Small intestine (tissue), 7 donors: ENCODE data around the gene SCT. TPM values are rescaled to one million over a fixed set of nuclear protein-coding genes. Genes with fewer than 3 reads are reported as not detected.

Experiments
- DNase-seq, 2 donors: peaks; one replicate each; pipeline versions ENCODE4 v3.0.0 to v3.0.0-alpha.2; 2013
- FAIRE-seq: peaks from 2 replicates; lab custom pipeline; 2012; peaks lifted over from hg19 to GRCh38; lab: Jason Lieb, UNC
- H3K27ac ChIP-seq, 3 donors: one replicate each; pipeline ENCODE4 v1.5.1; 2013; ENCODE audit warnings: low read length in 2 of 3, mild to moderate bottlenecking in 2 of 3, control low read depth in 1 of 3, inconsistent platforms in 1 of 3, low read depth in 1 of 3, moderate library complexity in 1 of 3
- H3K27me3 ChIP-seq, 3 donors: one replicate each; pipeline ENCODE4 v1.6.1; 2013; ENCODE audit warnings: low read length in 3 of 3, inconsistent platforms in 1 of 3; ENCODE audit not compliant: control insufficient read depth in 3 of 3, insufficient read depth in 3 of 3
- H3K36me3 ChIP-seq, 3 donors: one replicate each; pipeline ENCODE4 v1.6.1; 2013; ENCODE audit warnings: low read length in 3 of 3, inconsistent platforms in 1 of 3, low read depth in 1 of 3, mild to moderate bottlenecking in 1 of 3, moderate library complexity in 1 of 3; ENCODE audit not compliant: control insufficient read depth in 3 of 3, insufficient read depth in 2 of 3
- H3K4me1 ChIP-seq, 3 donors: one replicate each; pipeline ENCODE4 v1.6.1; 2013; ENCODE audit warnings: low read length in 2 of 3, inconsistent platforms in 1 of 3, low read depth in 1 of 3, mild to moderate bottlenecking in 1 of 3, moderate library complexity in 1 of 3; ENCODE audit not compliant: control insufficient read depth in 3 of 3, insufficient read depth in 2 of 3
- H3K4me3 ChIP-seq, 3 donors: one replicate each; pipeline ENCODE4 v1.5.1; 2013; ENCODE audit warnings: low read length in 3 of 3, control low read depth in 1 of 3, inconsistent platforms in 1 of 3, low read depth in 1 of 3, mild to moderate bottlenecking in 1 of 3, moderate library complexity in 1 of 3
- H3K9me3 ChIP-seq, 2 donors: one replicate each; pipeline ENCODE4 v1.6.1; 2013; ENCODE audit warnings: low read depth in 1 of 2, low read length in 1 of 2; ENCODE audit not compliant: control insufficient read depth in 2 of 2, insufficient read depth in 1 of 2
- WGBS, 3 donors: extraction: QIAGEN DNeasy Blood & Tissue Kit; methylation state at CpG; one replicate each; pipeline ENCODE4 v1.1.7; 2013; 5-methylcytosine and 5-hydroxymethylcytosine counted together
- polyA plus RNA-seq, 4 donors: library from polyadenylated mRNA; stranded (reverse) in 3 of 4; unstranded in 1 of 4; fragments of 200-250 nt in 3 of 4; fragments of 120-200 nt in 1 of 4; gene quantifications; one replicate each; pipeline versions ENCODE4 v1.2.1 to v1.2.3, GENCODE V29; 2013
- donor health status: healthy with polysubstance abuse.
- donor health status: control.
- donor health status: control.
- donor health status: Bipolar disorder and iron deficiency.
- donor health status: healthy.

Gene SCT
- polyA plus RNA-seq, 4 donors, result 4.8 to 114 (median 22.3) TPM

DNA sequence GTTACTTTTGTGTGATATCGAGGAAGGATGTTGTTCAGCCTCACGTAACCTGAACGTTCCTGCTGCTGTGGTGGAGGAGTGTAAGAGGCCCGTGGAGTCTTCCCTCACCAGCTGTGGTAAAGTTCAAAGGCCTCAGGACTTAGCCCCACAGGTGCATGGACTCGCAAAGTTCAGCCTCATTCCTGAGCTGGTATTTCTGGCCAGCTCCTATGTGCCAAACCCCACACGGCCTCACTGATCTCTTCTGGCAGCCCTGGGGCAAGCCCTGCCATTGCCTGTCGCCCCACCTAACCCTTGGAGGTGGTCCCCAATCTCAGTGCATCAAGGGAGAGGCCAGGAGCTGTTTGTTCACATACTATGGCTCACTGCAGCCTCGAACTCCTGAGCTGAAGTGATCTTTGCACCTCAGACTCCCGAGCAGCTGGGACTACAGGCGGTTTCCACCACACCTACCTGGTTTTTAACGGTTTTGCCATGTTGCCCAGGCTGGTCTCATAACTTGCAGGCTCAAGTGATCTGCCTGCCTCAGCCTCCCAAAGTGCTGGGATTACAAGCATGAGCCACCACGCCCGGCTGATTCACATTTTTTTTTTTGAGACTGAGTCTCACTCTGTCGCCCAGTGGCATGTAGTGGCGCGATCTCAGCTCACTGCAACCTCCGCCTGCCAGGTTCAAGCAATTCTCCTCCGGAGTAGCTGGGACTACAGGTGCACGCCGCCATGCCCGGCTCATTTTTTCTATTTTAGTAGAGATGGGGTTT is 48.5 kb downstream of the SCT start:
- DNase-seq, result peak; percentile 59 to 75
- Histone ChIP-seq H3K27ac (peak overlapping the region; percentile 50 to 92 (median 82)), H3K27me3 (peaks cover 0 to 14% (median 5%) of the 10 kb centered on the region in 3 donors), H3K4me3 (peak overlapping the region in 2 of 3 donors; percentile 77 to 92), H3K4me1 (peaks cover 16 to 46% (median 32%) of the 10 kb centered on the region in 3 donors), H3K9me3 (no peaks in the 10 kb centered on the region), H3K36me3 (peaks cover 3 to 52% (median 3%) of the 10 kb centered on the region in 3 donors)
- no peak for FAIRE-seq
- 38 to 62% (median 44%) methylated on average over 21 of the region's 21 CpGs for WGBS, 3 donors

DNA sequence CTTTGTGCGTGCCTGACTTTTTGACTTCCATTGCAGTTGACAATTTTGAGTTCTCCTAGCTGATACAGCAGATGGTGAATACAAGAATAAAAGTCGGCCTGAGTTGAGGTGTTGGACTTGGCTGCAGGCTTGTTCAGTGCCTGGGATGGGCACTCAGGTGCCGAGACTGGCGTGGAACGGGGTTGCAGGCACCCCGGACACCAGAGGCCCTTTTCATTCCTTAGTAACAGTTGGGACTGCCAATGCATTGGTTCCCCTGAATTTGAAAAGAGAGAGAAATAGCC is 49.4 kb downstream of the SCT start:
- no peaks in the 10 kb centered on the region for H3K9me3 ChIP-seq
- peaks cover 16 to 49% (median 32%) of the 10 kb centered on the region in 3 donors for H3K4me1 ChIP-seq
- no peak for FAIRE-seq
- peak overlapping the region; percentile 77 to 92 (median 88) for H3K4me3 ChIP-seq
- peaks cover 0 to 22% (median 5%) of the 10 kb centered on the region in 3 donors for H3K27me3 ChIP-seq
- 17 to 50% (median 33%) methylated on average over 6 of the region's 6 CpGs for WGBS, 3 donors
- H3K27ac ChIP-seq, result peak overlapping the region; percentile 69 to 92 (median 82)
- no peak for DNase-seq
- H3K36me3 ChIP-seq, result peaks cover 0 to 43% (median 3%) of the 10 kb centered on the region in 3 donors

- DNase-seq, result peak in 1 of 2 donors; percentile 55
- Histone ChIP-seq H3K4me3 (peak overlapping the region; percentile 77 to 92 (median 88)), H3K4me1 (peaks cover 16 to 49% (median 32%) of the 10 kb centered on the region in 3 donors), H3K27me3 (peaks cover 0 to 22% (median 5%) of the 10 kb centered on the region in 3 donors), H3K36me3 (peaks cover 0 to 38% (median 3%) of the 10 kb centered on the region in 3 donors), H3K27ac (peak overlapping the region; percentile 69 to 92 (median 82)), H3K9me3 (no peaks in the 10 kb centered on the region)
- WGBS, 3 donors, result 2 to 3% (median 3%) methylated on average over 34 to 45 of the region's 48 CpGs
- FAIRE-seq, result no peak
Measured at GRCh38 chr11:576811-577610, 50.0 kb downstream of the SCT start.

Other genes starting within 250 kb of the SCT start
- 100 to 1,000 TPM in 2 of 4 donors, 10 to 100 TPM in 2; 72.5 to 152 (median 111) TPM for gene PKP3, start 233.0 kb downstream of the SCT start, polyA plus RNA-seq
- 100 to 1,000 TPM in 2 of 4 donors, 10 to 100 TPM in 2; 87.3 to 219 (median 156) TPM for gene SIGIRR, start 212.2 kb downstream of the SCT start, polyA plus RNA-seq
- gene ANO9, start 185.2 kb downstream of the SCT start, polyA plus RNA-seq, result 100 to 1,000 TPM in 3 of 4 donors, 10 to 100 TPM in 1; 84.7 to 363 (median 220) TPM
- 10 to 100 TPM in 3 of 4 donors, 1 to 10 TPM in 1; 9.5 to 20.3 (median 15.4) TPM for gene PTDSS2, start 176.9 kb downstream of the SCT start, polyA plus RNA-seq
- 100 to 1,000 TPM in 2 of 4 donors, 10 to 100 TPM in 2; 80.9 to 120 (median 100) TPM for gene RNH1, start 119.9 kb downstream of the SCT start, polyA plus RNA-seq
- gene HRAS, start 91.6 kb downstream of the SCT start, polyA plus RNA-seq, result 100 to 1,000 TPM in 2 of 4 donors, 10 to 100 TPM in 2; 23.6 to 142 (median 92.7) TPM
- 1 to 10 TPM in 2 of 4 donors, under 1 TPM in 2; 0.54 to 2.7 (median 1.0) TPM for gene LRRC56, start 89.7 kb downstream of the SCT start, polyA plus RNA-seq
- 10 to 100 TPM in 2 of 4 donors, 1 to 10 TPM in 2; 4.7 to 26.4 (median 11.9) TPM for gene LMNTD2, start 66.4 kb downstream of the SCT start, polyA plus RNA-seq
- 100 to 1,000 TPM in 2 of 4 donors, 10 to 100 TPM in 2; 49.1 to 174 (median 120) TPM for gene RASSF7, start 66.2 kb downstream of the SCT start, polyA plus RNA-seq
- gene PHRF1, start 50.7 kb downstream of the SCT start, polyA plus RNA-seq, result 10 to 100 TPM; 14.6 to 43.3 (median 23.6) TPM
- gene IRF7, start 11.2 kb downstream of the SCT start, polyA plus RNA-seq, result 100 to 1,000 TPM in 2 of 4 donors, 10 to 100 TPM in 2; 14.5 to 115 (median 73.1) TPM
- gene CDHR5, start 2.2 kb downstream of the SCT start, polyA plus RNA-seq, result 1,000 to 10,000 TPM in 1 of 4 donors, 100 to 1,000 TPM in 3; 112 to 1,182 (median 936) TPM
- gene DRD4, start 10.1 kb upstream of the SCT start, polyA plus RNA-seq, result 1 to 10 TPM in 2 of 4 donors, under 1 TPM in 2; 0.51 to 1.4 (median 1.1) TPM
- 10 to 100 TPM; 18.2 to 39.6 (median 29.4) TPM for gene DEAF1, start 68.0 kb upstream of the SCT start, polyA plus RNA-seq
- 10 to 100 TPM; 11.9 to 35.4 (median 21.2) TPM for gene TMEM80, start 68.6 kb upstream of the SCT start, polyA plus RNA-seq
- gene EPS8L2, start 79.0 kb upstream of the SCT start, polyA plus RNA-seq, result 1,000 to 10,000 TPM in 2 of 4 donors, 100 to 1,000 TPM in 1, 10 to 100 TPM in 1; 90.2 to 1,255 (median 670) TPM
- gene TALDO1, start 120.3 kb upstream of the SCT start, polyA plus RNA-seq, result 100 to 1,000 TPM in 3 of 4 donors, 10 to 100 TPM in 1; 97.9 to 188 (median 174) TPM
- 10 to 100 TPM; 12.2 to 55.6 (median 29.8) TPM for gene GATD1, start 150.3 kb upstream of the SCT start, polyA plus RNA-seq
- 1 to 10 TPM in 1 of 4 donors, under 1 TPM in 1, not detected in 2; 0.22 to 3.3 TPM for gene CEND1, start 162.9 kb upstream of the SCT start, polyA plus RNA-seq
- gene SLC25A22, start 171.1 kb upstream of the SCT start, polyA plus RNA-seq, result 10 to 100 TPM; 10.5 to 21.9 (median 10.8) TPM
- 10 to 100 TPM; 14.5 to 47.0 (median 28.6) TPM for gene PIDD1, start 178.1 kb upstream of the SCT start, polyA plus RNA-seq
- gene RPLP2, start 182.8 kb upstream of the SCT start, polyA plus RNA-seq, result 1,000 to 10,000 TPM; 1,144 to 2,714 (median 1,335) TPM
- 100 to 1,000 TPM in 3 of 4 donors, 10 to 100 TPM in 1; 66.2 to 250 (median 162) TPM for gene PNPLA2, start 191.7 kb upstream of the SCT start, polyA plus RNA-seq
- 10 to 100 TPM; 38.7 to 88.8 (median 65.2) TPM for gene CRACR2B, start 200.7 kb upstream of the SCT start, polyA plus RNA-seq
- gene CD151, start 205.8 kb upstream of the SCT start, polyA plus RNA-seq, result 100 to 1,000 TPM; 187 to 359 (median 284) TPM
- gene POLR2L, start 215.3 kb upstream of the SCT start, polyA plus RNA-seq, result 100 to 1,000 TPM in 3 of 4 donors, 10 to 100 TPM in 1; 82.9 to 140 (median 132) TPM
- gene TSPAN4, start 215.7 kb upstream of the SCT start, polyA plus RNA-seq, result 10 to 100 TPM in 2 of 4 donors, 1 to 10 TPM in 2; 5.1 to 53.3 (median 10.2) TPM